ENCODE data around the gene C10orf53. TPM values are rescaled to one million over a fixed set of nuclear protein-coding genes. Genes with fewer than 3 reads are reported as not detected.

C10orf53 gene
- total RNA-seq, 1 donor from 2014 or later = not detected

- intact Hi-C loops (cut with DNase I) = no loop called here
- ATAC-seq = no peak
- TF ChIP-seq CTCF (IDR thresholded peaks at IDR 0.05) = no peak
Measured at GRCh38 chr10:49741108-49741995, 61.9 kb downstream of the C10orf53 start.

DNA sequence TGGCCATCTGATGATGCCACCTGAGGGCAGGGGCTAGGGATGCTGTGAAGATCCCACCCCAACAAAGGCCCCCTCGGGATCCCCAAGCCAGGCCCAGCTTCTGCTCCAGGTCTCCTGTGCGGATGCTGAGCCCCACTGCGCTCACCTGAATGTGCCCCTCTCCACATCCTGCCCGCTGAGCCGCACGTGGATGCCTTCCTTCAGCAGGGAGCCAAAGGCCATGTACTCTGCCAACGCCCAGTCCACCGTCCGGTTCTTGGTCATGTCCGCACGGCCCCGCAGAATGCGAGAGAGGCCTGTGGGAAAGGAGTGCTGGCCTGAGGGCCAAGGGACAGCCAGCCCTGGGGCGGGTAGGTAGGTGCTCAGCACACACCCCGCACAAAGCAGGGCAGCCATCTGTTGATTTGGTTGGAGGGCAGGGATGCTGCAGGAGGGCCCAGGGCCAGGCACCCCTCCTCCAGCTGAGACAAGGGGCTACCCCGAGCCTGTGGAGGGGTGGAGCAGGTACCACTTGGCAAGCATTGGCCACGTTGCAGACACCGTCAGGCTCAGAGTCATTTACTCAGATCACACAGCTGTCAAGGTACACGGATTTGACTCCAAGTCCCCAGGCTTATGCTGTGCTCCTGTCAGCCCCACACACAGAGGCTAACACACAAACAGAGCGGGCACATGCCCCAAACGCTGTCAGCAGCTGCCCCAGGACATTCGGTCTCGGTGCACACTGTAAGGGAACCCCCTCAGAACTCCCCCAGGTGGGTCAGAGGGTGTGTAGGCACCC, 63.4 kb downstream of the C10orf53 start:
- Histone ChIP-seq H3K4me3 (no peak overlapping the region), H3K4me1 (no peaks in the 10 kb centered on the region), H3K27me3 (ENCODE audit: low read depth) (no peaks in the 10 kb centered on the region), H3K9me3 (no peaks in the 10 kb centered on the region), H3K27ac (no peak overlapping the region), H3K36me3 (no peaks in the 10 kb centered on the region)
- intact Hi-C loops (cut with DNase I) = no loop called here
- TF ChIP-seq CTCF (IDR thresholded peaks at IDR 0.05) = no peak
- DNase-seq (no peak), ATAC-seq (no peak)

More at GRCh38 chr10:49741108-49741995, 61.9 kb downstream of the C10orf53 start:
- Histone ChIP-seq H3K9me3 (no peaks in the 10 kb centered on the region), H3K27me3 (ENCODE audit: low read depth) (no peaks in the 10 kb centered on the region), H3K4me1 (no peaks in the 10 kb centered on the region), H3K36me3 (no peaks in the 10 kb centered on the region), H3K27ac (no peak overlapping the region), H3K4me3 (no peak overlapping the region)
- DNase-seq = no peak

GRCh38 chr10:49743464-49744075, 64.1 kb downstream of the C10orf53 start:
- TF ChIP-seq CTCF (IDR thresholded peaks at IDR 0.05) = no peak
- H3K27me3 ChIP-seq (ENCODE audit: low read depth) = no peaks in the 10 kb centered on the region
- no peaks in the 10 kb centered on the region for H3K9me3 ChIP-seq
- H3K36me3 ChIP-seq = no peaks in the 10 kb centered on the region
- no peak overlapping the region for H3K4me3 ChIP-seq
- ATAC-seq = no peak
- H3K4me1 ChIP-seq = no peaks in the 10 kb centered on the region
- intact Hi-C loops (cut with DNase I) = no loop called here
- no peak overlapping the region for H3K27ac ChIP-seq
- no peak for DNase-seq

DNA sequence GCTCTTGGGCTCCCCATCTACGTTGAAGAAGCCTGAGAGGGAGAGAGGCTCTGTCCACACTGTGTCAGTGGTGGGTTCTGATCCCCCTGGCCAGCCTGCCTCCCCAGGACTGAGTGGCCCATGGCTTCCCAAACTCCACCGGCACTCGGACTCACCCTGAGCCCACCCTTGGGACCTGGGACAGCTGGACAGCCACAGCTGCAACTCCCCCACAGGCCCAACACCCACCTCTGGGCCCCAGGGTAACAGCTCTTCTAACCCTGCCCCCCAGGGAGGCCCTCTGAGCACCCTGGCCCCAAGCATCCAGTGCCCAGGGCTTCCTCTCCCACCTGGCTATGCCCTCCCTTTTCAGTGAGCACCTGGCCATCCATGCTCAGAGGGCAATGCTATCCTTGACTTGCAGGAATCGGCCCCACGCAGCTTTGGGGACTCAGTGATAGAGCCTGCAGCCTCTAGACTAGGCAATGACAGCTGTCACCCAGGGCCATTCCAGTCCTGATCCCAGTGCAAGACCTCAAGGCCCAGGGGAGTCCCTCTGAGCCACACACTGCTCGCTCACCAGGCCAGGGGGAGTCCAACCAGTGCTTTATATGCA, 64.7 kb downstream of the C10orf53 start:
- no peak for TF ChIP-seq CTCF (IDR thresholded peaks at IDR 0.05)
- no peaks in the 10 kb centered on the region for H3K9me3 ChIP-seq
- H3K27me3 ChIP-seq (ENCODE audit: low read depth) = no peaks in the 10 kb centered on the region
- intact Hi-C loops (cut with DNase I) = no loop called here
- DNase-seq (no peak), ATAC-seq (no peak)
- H3K36me3 ChIP-seq = no peaks in the 10 kb centered on the region
- no peak overlapping the region for H3K4me3 ChIP-seq
- H3K27ac ChIP-seq = no peak overlapping the region
- H3K4me1 ChIP-seq = no peaks in the 10 kb centered on the region

DNA sequence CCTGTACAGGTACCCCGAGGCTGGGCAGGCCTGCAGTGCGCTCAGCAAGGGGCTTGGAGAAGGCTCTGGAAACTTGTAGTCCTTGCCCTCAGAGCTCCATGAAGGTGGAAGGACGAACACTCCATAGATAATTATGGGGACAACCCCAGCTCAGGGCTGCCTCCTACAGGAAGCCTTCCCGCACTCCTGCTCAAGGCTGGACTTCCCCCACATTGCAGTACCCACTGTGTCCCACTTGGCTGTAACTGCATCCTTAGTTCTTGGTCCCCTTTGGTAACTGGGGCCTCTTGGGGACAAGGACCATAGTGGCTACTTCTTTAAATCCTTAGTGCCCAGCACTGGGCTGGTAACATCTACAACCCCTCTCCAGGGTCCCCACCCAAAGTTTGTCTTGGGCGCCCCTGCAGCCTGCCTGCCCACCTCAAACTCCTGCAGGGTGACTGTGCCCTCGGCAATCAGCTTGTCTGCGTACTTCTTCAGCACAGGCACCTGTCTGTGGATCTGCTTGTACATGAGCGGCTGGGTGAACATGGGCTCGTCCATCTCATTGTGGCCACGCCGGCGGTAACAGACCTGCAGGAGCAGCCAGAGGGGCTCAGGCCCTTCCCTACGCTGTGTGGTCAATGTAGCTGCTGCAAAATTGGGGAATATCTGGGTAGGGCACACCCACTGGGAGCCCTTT, 65.6 kb downstream of the C10orf53 start:
- no peak for TF ChIP-seq CTCF (IDR thresholded peaks at IDR 0.05)
- H3K36me3 ChIP-seq = no peaks in the 10 kb centered on the region
- no peaks in the 10 kb centered on the region for H3K4me1 ChIP-seq
- H3K27me3 ChIP-seq (ENCODE audit: low read depth) = no peaks in the 10 kb centered on the region
- H3K4me3 ChIP-seq = no peak overlapping the region
- DNase-seq (no peak), ATAC-seq (no peak)
- H3K9me3 ChIP-seq = no peaks in the 10 kb centered on the region
- no peak overlapping the region for H3K27ac ChIP-seq
- intact Hi-C loops (cut with DNase I) = no loop called here
